Prostate gland (tissue), 2 donors: ENCODE results near the gene C10orf88.

Experiments used
- CTCF ChIP-seq, 4 experiments: fragments of 200-600 bp in 2 of 4; fragments of 450-650 bp in 2 of 4; sonication (generic) in 2 of 4; IDR thresholded peaks; 1 replicate in 3 of 4; 2 replicates in 1 of 4; pipeline ENCODE4 v1.5.1; 2016 to 2019; ENCODE audit warnings: antibody characterized with exemption in 4 of 4, mild to moderate bottlenecking in 2 of 4, moderate library complexity in 2 of 4
- POLR2A ChIP-seq: fragments of 450-650 bp; IDR thresholded peaks from one replicate; pipeline ENCODE4 v1.6.1; 2016; ENCODE audit warnings: antibody characterized with exemption, mild to moderate bottlenecking
- POLR2AphosphoS5 ChIP-seq: sonication (generic); formaldehyde crosslinking; IDR thresholded peaks from one replicate; pipeline ENCODE4 v1.6.1; 2017; ENCODE audit warnings: antibody characterized with exemption

- TF ChIP-seq CTCF (IDR thresholded peaks at IDR 0.05) (no peak), POLR2AphosphoS5 (no peak), POLR2A (no peak)
Observed at GRCh38 chr10:123001370-123001769, 47.3 kb upstream of the C10orf88 start.
